Measurements from ENCODE around the gene PALD1. TPM values are rescaled to one million over a fixed set of nuclear protein-coding genes. Genes with fewer than 3 reads are reported as not detected.

PALD1 gene
- 5.4 to 7.6 TPM (median 6.5 TPM) in 5 replicates for total RNA-seq (2022; extraction: Qiagen RNA extraction)

DNA sequence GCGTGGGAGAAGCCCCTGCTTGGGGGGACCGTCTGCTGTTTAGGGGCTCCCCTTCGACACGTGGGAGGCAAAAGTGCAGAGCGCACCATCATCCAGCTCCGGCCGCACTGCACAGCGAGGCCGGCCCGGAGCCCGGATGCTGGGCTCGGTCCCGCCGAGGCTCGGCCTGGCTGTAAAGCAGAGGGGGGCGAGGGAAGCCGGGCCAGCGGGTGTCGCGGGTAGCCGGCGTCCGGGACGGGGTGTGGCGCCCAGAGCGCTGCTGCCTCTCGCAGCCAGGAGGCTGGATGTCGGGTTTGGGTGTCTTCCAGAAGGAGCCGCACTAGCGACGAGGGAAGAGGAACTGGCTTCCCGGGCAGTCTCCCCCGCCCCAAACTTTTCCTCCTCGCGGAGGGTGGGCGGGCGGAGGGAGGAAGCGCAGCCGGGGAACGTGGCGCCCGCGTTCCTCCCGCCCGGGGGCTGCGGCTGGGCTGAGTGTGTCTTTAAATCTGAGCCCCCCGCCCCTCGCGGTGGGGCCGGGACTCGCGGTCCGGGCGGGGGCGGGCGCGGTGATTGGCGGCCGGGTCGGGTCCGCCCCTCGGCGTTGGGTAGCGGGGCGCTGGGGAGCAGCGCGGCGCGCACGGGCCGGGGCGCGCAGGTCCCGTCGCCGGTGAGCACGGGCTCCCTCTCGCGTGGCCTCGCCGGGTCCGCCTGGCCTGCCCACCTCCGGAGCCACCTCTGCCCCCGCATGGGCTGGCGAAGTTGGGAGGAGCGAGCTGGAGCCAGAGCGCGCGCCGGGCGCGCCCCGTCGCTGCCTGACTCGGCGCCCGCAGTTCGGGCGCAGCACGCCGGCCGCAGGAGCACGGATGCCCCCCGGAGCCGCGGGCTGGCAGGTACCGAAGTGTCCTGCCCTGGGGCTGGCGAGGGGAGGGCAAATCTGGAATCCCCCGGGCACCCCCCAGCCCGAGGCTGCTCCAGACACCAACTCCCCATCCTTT, at the start of gene PALD1:
Gene PALD1 (plus strand): TSS at position 577 of the 974 bp plus-strand sequence. CDS start 47,185 bp downstream, outside the sequence.

DNA sequence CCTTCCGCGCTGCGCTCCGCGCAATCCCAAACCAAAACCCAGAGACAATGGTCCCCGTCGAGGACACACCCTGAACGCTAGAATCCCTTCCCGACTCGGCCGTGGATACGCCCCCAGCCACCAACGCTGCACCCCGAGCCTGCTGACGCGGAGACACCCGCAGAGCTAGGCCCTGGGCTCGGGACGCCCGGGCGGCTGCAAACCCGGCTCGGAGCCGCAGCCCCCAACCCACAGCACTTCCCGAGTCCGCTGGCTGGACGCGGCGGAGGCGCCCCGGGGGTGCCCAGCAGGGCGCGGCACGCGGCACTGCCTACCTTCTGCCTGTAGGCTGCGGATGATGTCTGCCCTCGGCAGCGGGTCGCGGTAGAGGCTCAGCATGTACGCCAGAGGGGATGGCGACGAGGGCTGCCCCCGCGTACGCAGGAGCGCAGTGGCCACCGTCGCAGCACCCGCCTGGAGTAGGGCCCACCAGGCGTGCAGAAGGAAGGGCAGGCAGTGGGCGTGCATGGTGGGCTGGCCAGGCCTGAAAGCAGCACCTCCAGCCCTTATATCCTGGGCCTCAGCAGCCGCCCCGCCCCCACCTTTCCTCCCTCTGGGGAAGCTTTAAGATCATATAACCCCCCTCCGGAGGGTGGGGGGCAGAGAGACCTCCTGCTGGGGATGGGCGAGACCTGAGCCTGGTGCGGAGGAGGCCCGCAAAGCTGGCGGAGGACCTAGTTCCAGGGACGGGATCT, 37.2 kb upstream of the PALD1 start, which contains the start of gene NODAL:
Gene NODAL (minus strand): TSS at position 521 of the 734 bp plus-strand sequence. CDS start 14 bp downstream, at position 507.

GRCh38 chr10:70602665-70603448, 124.3 kb downstream of the PALD1 start, which contains the start of gene PRF1:
PRF1 (minus strand) TSS chr10:70602741; CDS start chr10:70600902, 1,839 bp downstream.

Other genes with a start within 250 kb of the PALD1 start
- gene PPA1, start 245.3 kb upstream of the PALD1 start, total RNA-seq (2022; extraction: Qiagen RNA extraction) = 224 to 282 TPM (median 236 TPM) in 5 replicates
- under 0.01 TPM in 1 of 5 replicates, not detected in the others for gene NPFFR1, start 194.8 kb upstream of the PALD1 start, total RNA-seq (2022; extraction: Qiagen RNA extraction)
- gene LRRC20, start 96.1 kb upstream of the PALD1 start, total RNA-seq (2022; extraction: Qiagen RNA extraction) = 18.4 to 20.7 TPM (median 18.9 TPM) in 5 replicates
- gene EIF4EBP2, start 74.6 kb upstream of the PALD1 start, total RNA-seq (2022; extraction: Qiagen RNA extraction) = 12.0 to 15.6 TPM (median 13.6 TPM) in 5 replicates
- gene NODAL, start 37.1 kb upstream of the PALD1 start, total RNA-seq (2022; extraction: Qiagen RNA extraction) = not detected in 5 replicates
- gene PRF1, start 124.0 kb downstream of the PALD1 start, total RNA-seq (2022; extraction: Qiagen RNA extraction) = 0.03 TPM in 1 of 5 replicates, not detected in the others
- gene ADAMTS14, start 193.7 kb downstream of the PALD1 start, total RNA-seq (2022; extraction: Qiagen RNA extraction) = 0.09 to 0.26 TPM (median 0.13 TPM) in 5 replicates